GM10266 (cell line): ENCODE measurements around the gene EIF1AD.
"Not testable (repeated sequence)": the region's sequence is repeated elsewhere in the genome, so short reads cannot be mapped to it uniquely, and the experiment has no call there.

Experiments used
- DNase-seq: peaks from one replicate; pipeline ENCODE4 v3.0.0; 2012; ENCODE audit errors: extremely low spot score
- TF ChIP-seq, protein P1 (sequence below): IDR thresholded peaks from 2 replicates; pipeline ENCODE4 v1.5.1; 2012; ENCODE audit warnings: mild to moderate bottlenecking, low read depth; ENCODE audit not compliant: control insufficient read depth, insufficient read depth; ENCODE audit errors: missing control alignments

The EIF1AD gene

GRCh38 chr11:65953471-65953870 lies 48.5 kb downstream of the EIF1AD start:
- no peak for DNase-seq
- TF ChIP-seq, protein P1, sequence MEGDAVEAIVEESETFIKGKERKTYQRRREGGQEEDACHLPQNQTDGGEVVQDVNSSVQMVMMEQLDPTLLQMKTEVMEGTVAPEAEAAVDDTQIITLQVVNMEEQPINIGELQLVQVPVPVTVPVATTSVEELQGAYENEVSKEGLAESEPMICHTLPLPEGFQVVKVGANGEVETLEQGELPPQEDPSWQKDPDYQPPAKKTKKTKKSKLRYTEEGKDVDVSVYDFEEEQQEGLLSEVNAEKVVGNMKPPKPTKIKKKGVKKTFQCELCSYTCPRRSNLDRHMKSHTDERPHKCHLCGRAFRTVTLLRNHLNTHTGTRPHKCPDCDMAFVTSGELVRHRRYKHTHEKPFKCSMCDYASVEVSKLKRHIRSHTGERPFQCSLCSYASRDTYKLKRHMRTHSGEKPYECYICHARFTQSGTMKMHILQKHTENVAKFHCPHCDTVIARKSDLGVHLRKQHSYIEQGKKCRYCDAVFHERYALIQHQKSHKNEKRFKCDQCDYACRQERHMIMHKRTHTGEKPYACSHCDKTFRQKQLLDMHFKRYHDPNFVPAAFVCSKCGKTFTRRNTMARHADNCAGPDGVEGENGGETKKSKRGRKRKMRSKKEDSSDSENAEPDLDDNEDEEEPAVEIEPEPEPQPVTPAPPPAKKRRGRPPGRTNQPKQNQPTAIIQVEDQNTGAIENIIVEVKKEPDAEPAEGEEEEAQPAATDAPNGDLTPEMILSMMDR = no peak

DNA sequence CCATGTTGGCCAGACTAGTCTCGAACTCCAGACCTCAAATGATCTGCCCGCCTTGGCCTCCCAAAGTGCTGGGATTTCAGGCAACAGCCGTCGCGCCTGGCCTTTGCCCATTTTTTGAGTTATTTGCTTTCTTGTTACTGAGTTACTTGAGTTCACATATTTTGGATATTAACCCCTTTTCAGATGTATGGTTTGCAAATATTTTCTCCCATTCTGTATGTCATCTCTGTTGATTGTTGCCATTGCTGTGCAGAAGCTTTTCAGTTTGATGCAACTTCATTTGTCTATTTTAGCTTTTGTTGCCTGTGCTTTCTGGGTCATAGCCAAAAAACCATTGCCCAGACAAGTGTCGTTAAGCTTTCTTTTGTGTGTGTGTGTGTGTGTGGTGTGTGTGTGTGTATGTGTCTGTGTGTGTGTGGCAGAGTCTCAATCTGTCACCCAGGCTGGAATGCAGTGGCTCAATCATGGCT lies 49.9 kb downstream of the EIF1AD start:
- TF ChIP-seq, protein P1 = no peak
- DNase-seq = no peak

GRCh38 chr11:65951641-65952040 lies 50.3 kb downstream of the EIF1AD start:
- DNase-seq = not testable (repeated sequence)

DNA sequence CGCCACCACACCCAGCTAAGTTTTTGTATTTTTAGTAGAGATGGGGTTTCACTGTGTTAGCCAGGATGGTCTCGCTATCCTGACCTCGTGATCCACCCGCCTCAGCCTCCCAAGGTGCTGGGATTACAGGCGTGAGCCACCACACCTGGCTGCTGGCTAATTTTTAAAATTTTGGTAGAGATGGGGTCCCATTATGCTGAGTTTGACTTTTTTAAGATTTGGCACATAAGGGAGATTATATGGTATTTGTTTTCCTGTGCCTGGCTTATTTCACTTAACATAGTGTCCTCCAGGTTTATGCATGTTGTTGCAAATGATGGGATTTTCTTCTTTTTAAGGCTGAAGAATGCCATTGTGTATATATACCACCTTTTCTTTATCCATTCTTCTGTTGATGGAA lies 51.2 kb downstream of the EIF1AD start:
- DNase-seq = not testable (repeated sequence)

- TF ChIP-seq, protein P1 = no peak
- DNase-seq = no peak
Measured at GRCh38 chr11:65947603-65948125, 54.3 kb downstream of the EIF1AD start.

DNA sequence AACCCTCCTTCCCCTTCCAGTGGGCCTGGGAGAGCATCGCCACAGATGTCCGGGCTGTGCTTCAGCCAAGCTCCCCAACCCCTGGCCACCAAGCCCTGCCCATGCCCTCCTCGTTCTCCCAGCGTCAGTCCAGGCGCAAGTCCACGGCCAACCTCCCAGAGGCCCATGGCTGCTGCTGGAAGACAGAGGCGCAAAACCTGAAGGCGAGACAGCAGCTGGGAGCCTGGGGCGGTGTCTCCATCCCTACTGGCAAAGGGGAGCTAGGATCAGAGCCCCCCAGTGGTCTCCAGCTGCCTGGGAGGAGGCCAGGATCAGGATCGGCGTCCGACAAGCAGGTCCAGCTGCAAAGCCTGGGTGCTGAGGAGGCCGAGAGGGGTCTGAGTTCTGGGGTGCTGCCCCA lies 54.8 kb downstream of the EIF1AD start:
- TF ChIP-seq, protein P1 = no peak
- DNase-seq = no peak

- TF ChIP-seq, protein P1 = no peak
- no peak for DNase-seq
Measured at GRCh38 chr11:65946655-65947054, 55.3 kb downstream of the EIF1AD start.
